ENCODE measurements around the gene AKR7A2. TPM values are rescaled to one million over a fixed set of nuclear protein-coding genes. Genes with fewer than 3 reads are reported as not detected.

The AKR7A2 gene
- total and polyA plus RNA-seq, 2 experiments from 2014 or later: 20.8 to 53.6 TPM

DNA sequence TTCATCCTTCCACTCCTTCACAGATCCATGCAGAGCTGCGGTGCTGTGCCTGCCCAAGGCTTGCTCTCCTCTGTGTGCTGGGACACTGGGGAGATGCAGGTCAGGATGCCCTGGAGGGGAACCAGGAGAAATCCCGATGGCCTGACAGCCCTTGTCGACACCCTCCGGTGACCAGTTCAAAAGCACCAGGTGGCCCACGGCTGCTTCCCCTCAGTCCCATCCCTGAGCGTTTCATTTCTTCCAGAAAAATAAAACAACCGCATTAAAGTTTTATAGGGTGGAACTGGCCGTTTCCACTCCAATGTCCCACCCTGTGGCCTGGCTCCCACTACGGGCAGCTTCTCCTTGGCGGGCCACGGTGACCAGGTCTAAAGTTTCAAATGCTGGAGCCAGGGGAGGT lies 48.5 kb upstream of the AKR7A2 start:
- H3K4me3 Mint-ChIP-seq: no peak overlapping the region
- Histone ChIP-seq H3K4me1 (ENCODE audit: insufficient read depth) (no peaks in the 10 kb centered on the region), H3K4me3 (no peak overlapping the region), H2AFZ (no peak overlapping the region), H3K79me2 (replicated peaks; ENCODE audit: insufficient read depth) (peaks cover 71% of the 10 kb centered on the region), H3K27me3 (ENCODE audit: insufficient read depth) (no peaks in the 10 kb centered on the region), H3K4me2 (no peak overlapping the region), H3F3A (replicated peaks; ENCODE audit: low read depth) (0 out of 2 replicates have a peak, but pooled peaks cover 2% of the 10 kb centered on the region), H4K20me1 (replicated peaks; ENCODE audit: insufficient read depth) (peaks cover 39% of the 10 kb centered on the region), H3K36me3 (ENCODE audit: insufficient read depth) (no peaks in the 10 kb centered on the region), H3K9me2 (ENCODE audit: insufficient read depth) (no peaks in the 10 kb centered on the region), H3K27ac (ENCODE audit: low read depth) (0 out of 2 replicates have a peak overlapping the region, but pooled peaks have one; percentile 39)
- no peak overlapping the region for H3K27ac Mint-ChIP-seq
- H3K4me1 Mint-ChIP-seq: peaks cover 25% of the 10 kb centered on the region
- no peaks in the 10 kb centered on the region for H3K9me3 Mint-ChIP-seq
- ATAC-seq: peak; percentile 19
- H3K36me3 Mint-ChIP-seq (ENCODE audit: low read depth): peaks cover 29% of the 10 kb centered on the region
- TF ChIP-seq CREB1 (CRISPR knock-in tag; IDR thresholded peaks at IDR 0.05; ENCODE audit: low read depth) (no peak), POLR2AphosphoS5 (IDR thresholded peaks at IDR 0.05; ENCODE audit: low read depth) (no peak), ZNF114 (CRISPR knock-in tag; IDR thresholded peaks at IDR 0.05) (no peak), EZH2phosphoT487 (IDR thresholded peaks at IDR 0.05; ENCODE audit: unreplicated experiment) (no peak), STAT1 (IDR thresholded peaks at IDR 0.05; ENCODE audit: unreplicated experiment) (no peak), NANOG (IDR thresholded peaks at IDR 0.05; ENCODE audit: borderline replicate concordance) (no peak), ZNF331 (CRISPR knock-in tag; IDR thresholded peaks at IDR 0.05; ENCODE audit: low read depth) (no peak), EZH2 (IDR thresholded peaks at IDR 0.05; ENCODE audit: low read depth, unreplicated experiment) (no peak), JUNB (IDR thresholded peaks at IDR 0.05; ENCODE audit: unreplicated experiment) (no peak)
- TF ChIP-seq, protein P1, sequence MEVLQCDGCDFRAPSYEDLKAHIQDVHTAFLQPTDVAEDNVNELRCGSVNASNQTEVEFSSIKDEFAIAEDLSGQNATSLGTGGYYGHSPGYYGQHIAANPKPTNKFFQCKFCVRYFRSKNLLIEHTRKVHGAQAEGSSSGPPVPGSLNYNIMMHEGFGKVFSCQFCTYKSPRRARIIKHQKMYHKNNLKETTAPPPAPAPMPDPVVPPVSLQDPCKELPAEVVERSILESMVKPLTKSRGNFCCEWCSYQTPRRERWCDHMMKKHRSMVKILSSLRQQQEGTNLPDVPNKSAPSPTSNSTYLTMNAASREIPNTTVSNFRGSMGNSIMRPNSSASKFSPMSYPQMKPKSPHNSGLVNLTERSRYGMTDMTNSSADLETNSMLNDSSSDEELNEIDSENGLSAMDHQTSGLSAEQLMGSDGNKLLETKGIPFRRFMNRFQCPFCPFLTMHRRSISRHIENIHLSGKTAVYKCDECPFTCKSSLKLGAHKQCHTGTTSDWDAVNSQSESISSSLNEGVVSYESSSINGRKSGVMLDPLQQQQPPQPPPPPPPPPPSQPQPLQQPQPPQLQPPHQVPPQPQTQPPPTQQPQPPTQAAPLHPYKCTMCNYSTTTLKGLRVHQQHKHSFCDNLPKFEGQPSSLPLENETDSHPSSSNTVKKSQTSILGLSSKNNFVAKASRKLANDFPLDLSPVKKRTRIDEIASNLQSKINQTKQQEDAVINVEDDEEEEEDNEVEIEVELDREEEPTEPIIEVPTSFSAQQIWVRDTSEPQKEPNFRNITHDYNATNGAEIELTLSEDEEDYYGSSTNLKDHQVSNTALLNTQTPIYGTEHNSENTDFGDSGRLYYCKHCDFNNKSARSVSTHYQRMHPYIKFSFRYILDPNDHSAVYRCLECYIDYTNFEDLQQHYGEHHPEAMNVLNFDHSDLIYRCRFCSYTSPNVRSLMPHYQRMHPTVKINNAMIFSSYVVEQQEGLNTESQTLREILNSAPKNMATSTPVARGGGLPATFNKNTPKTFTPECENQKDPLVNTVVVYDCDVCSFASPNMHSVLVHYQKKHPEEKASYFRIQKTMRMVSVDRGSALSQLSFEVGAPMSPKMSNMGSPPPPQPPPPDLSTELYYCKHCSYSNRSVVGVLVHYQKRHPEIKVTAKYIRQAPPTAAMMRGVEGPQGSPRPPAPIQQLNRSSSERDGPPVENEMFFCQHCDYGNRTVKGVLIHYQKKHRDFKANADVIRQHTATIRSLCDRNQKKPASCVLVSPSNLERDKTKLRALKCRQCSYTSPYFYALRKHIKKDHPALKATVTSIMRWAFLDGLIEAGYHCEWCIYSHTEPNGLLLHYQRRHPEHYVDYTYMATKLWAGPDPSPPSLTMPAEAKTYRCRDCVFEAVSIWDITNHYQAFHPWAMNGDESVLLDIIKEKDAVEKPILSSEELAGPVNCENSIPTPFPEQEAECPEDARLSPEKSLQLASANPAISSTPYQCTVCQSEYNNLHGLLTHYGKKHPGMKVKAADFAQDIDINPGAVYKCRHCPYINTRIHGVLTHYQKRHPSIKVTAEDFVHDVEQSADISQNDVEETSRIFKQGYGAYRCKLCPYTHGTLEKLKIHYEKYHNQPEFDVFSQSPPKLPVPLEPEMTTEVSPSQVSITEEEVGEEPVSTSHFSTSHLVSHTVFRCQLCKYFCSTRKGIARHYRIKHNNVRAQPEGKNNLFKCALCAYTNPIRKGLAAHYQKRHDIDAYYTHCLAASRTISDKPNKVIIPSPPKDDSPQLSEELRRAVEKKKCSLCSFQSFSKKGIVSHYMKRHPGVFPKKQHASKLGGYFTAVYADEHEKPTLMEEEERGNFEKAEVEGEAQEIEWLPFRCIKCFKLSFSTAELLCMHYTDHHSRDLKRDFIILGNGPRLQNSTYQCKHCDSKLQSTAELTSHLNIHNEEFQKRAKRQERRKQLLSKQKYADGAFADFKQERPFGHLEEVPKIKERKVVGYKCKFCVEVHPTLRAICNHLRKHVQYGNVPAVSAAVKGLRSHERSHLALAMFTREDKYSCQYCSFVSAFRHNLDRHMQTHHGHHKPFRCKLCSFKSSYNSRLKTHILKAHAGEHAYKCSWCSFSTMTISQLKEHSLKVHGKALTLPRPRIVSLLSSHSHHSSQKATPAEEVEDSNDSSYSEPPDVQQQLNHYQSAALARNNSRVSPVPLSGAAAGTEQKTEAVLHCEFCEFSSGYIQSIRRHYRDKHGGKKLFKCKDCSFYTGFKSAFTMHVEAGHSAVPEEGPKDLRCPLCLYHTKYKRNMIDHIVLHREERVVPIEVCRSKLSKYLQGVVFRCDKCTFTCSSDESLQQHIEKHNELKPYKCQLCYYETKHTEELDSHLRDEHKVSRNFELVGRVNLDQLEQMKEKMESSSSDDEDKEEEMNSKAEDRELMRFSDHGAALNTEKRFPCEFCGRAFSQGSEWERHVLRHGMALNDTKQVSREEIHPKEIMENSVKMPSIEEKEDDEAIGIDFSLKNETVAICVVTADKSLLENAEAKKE (CRISPR knock-in tag; IDR thresholded peaks at IDR 0.05): no peak
- TF ChIP-seq, protein P2, sequence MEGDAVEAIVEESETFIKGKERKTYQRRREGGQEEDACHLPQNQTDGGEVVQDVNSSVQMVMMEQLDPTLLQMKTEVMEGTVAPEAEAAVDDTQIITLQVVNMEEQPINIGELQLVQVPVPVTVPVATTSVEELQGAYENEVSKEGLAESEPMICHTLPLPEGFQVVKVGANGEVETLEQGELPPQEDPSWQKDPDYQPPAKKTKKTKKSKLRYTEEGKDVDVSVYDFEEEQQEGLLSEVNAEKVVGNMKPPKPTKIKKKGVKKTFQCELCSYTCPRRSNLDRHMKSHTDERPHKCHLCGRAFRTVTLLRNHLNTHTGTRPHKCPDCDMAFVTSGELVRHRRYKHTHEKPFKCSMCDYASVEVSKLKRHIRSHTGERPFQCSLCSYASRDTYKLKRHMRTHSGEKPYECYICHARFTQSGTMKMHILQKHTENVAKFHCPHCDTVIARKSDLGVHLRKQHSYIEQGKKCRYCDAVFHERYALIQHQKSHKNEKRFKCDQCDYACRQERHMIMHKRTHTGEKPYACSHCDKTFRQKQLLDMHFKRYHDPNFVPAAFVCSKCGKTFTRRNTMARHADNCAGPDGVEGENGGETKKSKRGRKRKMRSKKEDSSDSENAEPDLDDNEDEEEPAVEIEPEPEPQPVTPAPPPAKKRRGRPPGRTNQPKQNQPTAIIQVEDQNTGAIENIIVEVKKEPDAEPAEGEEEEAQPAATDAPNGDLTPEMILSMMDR (conservative IDR thresholded peaks at IDR 0.05; ENCODE audit: low read depth in 2 of 2): no peak
- TF ChIP-seq, protein P3, sequence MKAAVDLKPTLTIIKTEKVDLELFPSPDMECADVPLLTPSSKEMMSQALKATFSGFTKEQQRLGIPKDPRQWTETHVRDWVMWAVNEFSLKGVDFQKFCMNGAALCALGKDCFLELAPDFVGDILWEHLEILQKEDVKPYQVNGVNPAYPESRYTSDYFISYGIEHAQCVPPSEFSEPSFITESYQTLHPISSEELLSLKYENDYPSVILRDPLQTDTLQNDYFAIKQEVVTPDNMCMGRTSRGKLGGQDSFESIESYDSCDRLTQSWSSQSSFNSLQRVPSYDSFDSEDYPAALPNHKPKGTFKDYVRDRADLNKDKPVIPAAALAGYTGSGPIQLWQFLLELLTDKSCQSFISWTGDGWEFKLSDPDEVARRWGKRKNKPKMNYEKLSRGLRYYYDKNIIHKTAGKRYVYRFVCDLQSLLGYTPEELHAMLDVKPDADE (IDR thresholded peaks at IDR 0.05): no peak
- H3K27me3 Mint-ChIP-seq (ENCODE audit: insufficient read depth, low read depth, poor library complexity): peaks cover 11% of the 10 kb centered on the region
- no peak for DNase-seq (ENCODE audit: low spot score)
